IMR-90 (cell line): ENCODE results near the gene METTL27. TPM values are rescaled to one million over a fixed set of nuclear protein-coding genes. Genes with fewer than 3 reads are reported as not detected.

ENCODE experiments used
- ATAC-seq: fragments of 200-7000 bp; cut with Tn5 transposase; 2 replicates; pipeline ENCODE4 v1.9.1; 2020; ENCODE audit warnings: low read depth, mild to moderate bottlenecking, moderate library complexity
- BruUV-seq: library from RNA; stranded (reverse); fragments of 400-500 nt; replicated peaks from 2 replicates; lab custom pipeline; 2021; lab: Mats Ljungman, UMichigan
- CTCF ChIA-PET: fragments of 300-600 bp; formaldehyde crosslinking; extraction: SDS; loops from one replicate; lab custom pipeline; 2021; ENCODE audit warnings: antibody characterized with exemption; lab: Yijun Ruan, JAX
- POLR2A ChIA-PET: fragments of 300-600 bp; sonication (Branson Sonifier 250); formaldehyde crosslinking; loops from one replicate; lab custom pipeline; 2022; ENCODE audit warnings: antibody characterized with exemption; ENCODE audit not compliant: unreplicated experiment; lab: Charles Lee
- DNase-seq: peaks from one replicate; pipeline ENCODE4 v3.0.0; 2013
- H2AFZ ChIP-seq: replicated peaks from 2 replicates; pipeline ENCODE3; 2013; ENCODE audit warnings: low read length, mild to moderate bottlenecking; ENCODE audit not compliant: poor library complexity
- H2AK5ac ChIP-seq: 2 replicates; pipeline ENCODE4 v1.6.1; 2013; ENCODE audit warnings: low read depth, low read length, inconsistent platforms
- H2AK9ac ChIP-seq: replicated peaks from 2 replicates; pipeline ENCODE3; 2013; ENCODE audit warnings: mild to moderate bottlenecking, low read depth, low read length, moderate library complexity; ENCODE audit not compliant: poor library complexity
- H2BK120ac ChIP-seq: 2 replicates; pipeline ENCODE4 v1.6.1; 2013; ENCODE audit warnings: low read depth, low read length, inconsistent platforms
- H2BK15ac ChIP-seq: 3 replicates; pipeline ENCODE4 v1.6.1; 2013; ENCODE audit warnings: low read depth, low read length, inconsistent platforms
- H2BK20ac ChIP-seq: 2 replicates; pipeline ENCODE4 v1.6.1; 2013; ENCODE audit warnings: low read depth, mild to moderate bottlenecking, inconsistent platforms, low read length, moderate library complexity
- H2BK5ac ChIP-seq: 2 replicates; pipeline ENCODE4 v1.6.1; 2013; ENCODE audit warnings: mild to moderate bottlenecking, low read depth, low read length, inconsistent platforms; ENCODE audit not compliant: poor library complexity, severe bottlenecking
- H3K14ac ChIP-seq: replicated peaks from 2 replicates; pipeline ENCODE4 v1.6.1; 2013; ENCODE audit warnings: low read depth, low read length, inconsistent platforms
- H3K18ac ChIP-seq: 2 replicates; pipeline ENCODE4 v1.6.1; 2013; ENCODE audit warnings: low read depth, low read length, control low read depth
- H3K23ac ChIP-seq: 2 replicates; pipeline ENCODE4 v1.6.1; 2013; ENCODE audit warnings: low read depth, low read length, inconsistent platforms
- H3K27ac ChIP-seq: 2 replicates; pipeline ENCODE4 v1.5.1; 2013; ENCODE audit warnings: mild to moderate bottlenecking, control low read depth, low read length; ENCODE audit not compliant: insufficient read depth
- H3K27me3 ChIP-seq: 2 replicates; pipeline ENCODE4 v1.6.1; 2013; ENCODE audit warnings: low read length; ENCODE audit not compliant: control insufficient read depth, insufficient read depth
- H3K36me3 ChIP-seq: 2 replicates; pipeline ENCODE4 v1.6.1; 2013; ENCODE audit warnings: low read length, mixed read lengths; ENCODE audit not compliant: control insufficient read depth, insufficient read depth
- H3K4ac ChIP-seq: 2 replicates; pipeline ENCODE4 v1.6.1; 2013; ENCODE audit warnings: low read depth, low read length, inconsistent platforms
- H3K4me1 ChIP-seq: 2 replicates; pipeline ENCODE4 v1.6.1; 2013; ENCODE audit warnings: low read length, mixed read lengths; ENCODE audit not compliant: control insufficient read depth, insufficient read depth
- H3K4me2 ChIP-seq: 2 replicates; pipeline ENCODE4 v1.6.1; 2013; ENCODE audit warnings: low read depth, mild to moderate bottlenecking, control low read depth, low read length, moderate library complexity
- H3K4me3 ChIP-seq: 2 replicates; pipeline ENCODE4 v1.5.1; 2013; ENCODE audit warnings: low read depth, mild to moderate bottlenecking, control low read depth, low read length, moderate library complexity; ENCODE audit not compliant: insufficient read depth
- H3K56ac ChIP-seq: 2 replicates; pipeline ENCODE4 v1.6.1; 2013; ENCODE audit warnings: low read length, inconsistent platforms; ENCODE audit not compliant: insufficient read depth; ENCODE audit errors: extremely low read depth
- H3K79me1 ChIP-seq, 2 experiments: 2 replicates each; pipeline ENCODE4 v1.6.1; 2013; ENCODE audit warnings: low read length in 2 of 2, inconsistent platforms in 1 of 2, low read depth in 1 of 2
- H3K9ac ChIP-seq: 2 replicates; pipeline ENCODE4 v1.6.1; 2013; ENCODE audit warnings: low read depth, low read length, control low read depth
- H3K9me1 ChIP-seq: 2 replicates; pipeline ENCODE4 v1.6.1; 2013; ENCODE audit warnings: low read length, inconsistent platforms; ENCODE audit not compliant: insufficient read depth
- H3K9me3 ChIP-seq: 2 replicates; pipeline ENCODE4 v1.6.1; 2013; ENCODE audit warnings: low read length; ENCODE audit not compliant: control insufficient read depth, insufficient read depth
- H4K20me1 ChIP-seq: 2 replicates; pipeline ENCODE4 v1.6.1; 2013; ENCODE audit warnings: low read length, inconsistent platforms; ENCODE audit not compliant: insufficient read depth
- H4K5ac ChIP-seq: 2 replicates; pipeline ENCODE4 v1.6.1; 2013; ENCODE audit warnings: mild to moderate bottlenecking, low read depth, low read length, control low read depth
- H4K8ac ChIP-seq, 2 experiments: 2 replicates each; pipeline ENCODE4 v1.6.1; 2013; ENCODE audit warnings: low read depth in 2 of 2, low read length in 2 of 2, control low read depth in 1 of 2, inconsistent platforms in 1 of 2
- H4K91ac ChIP-seq: 2 replicates; pipeline ENCODE4 v1.6.1; 2013; ENCODE audit warnings: low read depth, low read length, inconsistent platforms; ENCODE audit not compliant: insufficient read depth
- BHLHE40 ChIP-seq: fragments of 150-350 bp; IDR thresholded peaks from 2 replicates; pipeline ENCODE4 v1.6.1; 2016; ENCODE audit warnings: mild to moderate bottlenecking, low read depth, low read length
- CHD1 ChIP-seq: IDR thresholded peaks from 2 replicates; pipeline ENCODE4 v1.6.1; 2012; ENCODE audit warnings: low read depth, low read length, improper control_type of control experiment
- CTCF ChIP-seq: conservative IDR thresholded peaks from 2 replicates; pipeline ENCODE4 v1.5.1; 2012; ENCODE audit warnings: mild to moderate bottlenecking, low read depth, low read length, improper control_type of control experiment
- ELK1 ChIP-seq: fragments of 150-350 bp; IDR thresholded peaks from 2 replicates; pipeline ENCODE4 v1.6.1; 2016; ENCODE audit warnings: low read depth, mild to moderate bottlenecking, low read length, moderate library complexity, borderline replicate concordance
- FOS ChIP-seq: fragments of 150-350 bp; IDR thresholded peaks from 2 replicates; pipeline ENCODE4 v1.6.1; 2016; ENCODE audit warnings: low read depth, low read length
- MAZ ChIP-seq: IDR thresholded peaks from 2 replicates; pipeline ENCODE4 v1.6.1; 2012; ENCODE audit warnings: low read depth, mild to moderate bottlenecking, low read length, improper control_type of control experiment, moderate library complexity, borderline replicate concordance
- RCOR1 ChIP-seq: IDR thresholded peaks from 2 replicates; pipeline ENCODE4 v1.6.1; 2012; ENCODE audit warnings: mild to moderate bottlenecking, low read length, improper control_type of control experiment; ENCODE audit not compliant: insufficient replicate concordance
- RFX5 ChIP-seq: IDR thresholded peaks from 2 replicates; pipeline ENCODE4 v1.8.0; 2012; ENCODE audit warnings: low read depth, mild to moderate bottlenecking, low read length, moderate library complexity
- WGBS, 2 experiments: methylation state at CpG; one replicate each; pipeline versions ENCODE4 v1.1.5 to v1.1.7; 2013; ENCODE audit warnings: missing lambda C conversion rate in 2 of 2; ENCODE audit not compliant: insufficient read length in 1 of 2; ENCODE audit errors: extremely low coverage in 2 of 2; 5-methylcytosine and 5-hydroxymethylcytosine counted together
- dilution Hi-C: fragments of 300-500 bp; cut with HindIII; formaldehyde crosslinking; loops from one replicate; pipeline ENCODE4 v1.14.3; 2018; ENCODE audit warnings: low sequenced_read_pairs; ENCODE audit not compliant: unreplicated experiment
- in situ Hi-C: fragments of 300-500 bp; cut with MboI; formaldehyde crosslinking; loops from 3 replicates; pipeline ENCODE4 v1.14.3; 2019; ENCODE audit warnings: low sequenced_read_pairs, inconsistent platforms, mixed read lengths
- intact Hi-C: fragments of 100-400 bp; cut with micrococcal nuclease; formaldehyde crosslinking; loops from 2 replicates; pipeline ENCODE4 v1.10.0; 2022
- polyA plus RNA-seq, 3 experiments: library from polyadenylated mRNA; depleted of rRNA; stranded (reverse); fragments of >200 nt; gene quantifications; 2 replicates each; pipeline ENCODE4 v1.2.3, GENCODE V29; 2012; ENCODE audit warnings: low replicate concordance in 1 of 3
- total RNA-seq: library from RNA; depleted of rRNA; stranded (reverse); fragments of >200 nt; gene quantifications from 2 replicates; pipeline ENCODE4 v1.2.3, GENCODE V29; 2012

METTL27 gene
- total and polyA plus RNA-seq, 2 of the 4 experiments (the other 2 are of a cell fraction), result 2.3 to 4.3 TPM

- Histone ChIP-seq H3K14ac (no peak overlapping the region), H4K8ac (no peak overlapping the region), H4K5ac (no peak overlapping the region), H3K4me1 (peaks cover 11% of the 10 kb centered on the region), H3K27ac (no peak overlapping the region), H3K9me1 (peaks cover 31% of the 10 kb centered on the region), H3K9ac (no peak overlapping the region), H2BK5ac (no peak overlapping the region), H3K4me3 (no peak overlapping the region), H2AK5ac (peak overlapping the region; percentile 28; the same call in 1 of the 2 replicates), H3K36me3 (no peaks in the 10 kb centered on the region), H2AK9ac (no peak overlapping the region), H3K4me2 (no peak overlapping the region), H2AFZ (no peak overlapping the region), H2BK120ac (no peak overlapping the region), H3K9me3 (no peaks in the 10 kb centered on the region), H3K56ac (no peak overlapping the region), H3K23ac (no peak overlapping the region), H3K79me1 (peaks cover 0 to 11% of the 10 kb centered on the region in 2 experiments; a peak in 1 of 4 replicates), H3K18ac (no peak overlapping the region), H3K4ac (no peak overlapping the region), H4K91ac (no peak overlapping the region), H4K20me1 (no peaks in the 10 kb centered on the region), H3K27me3 (no peaks in the 10 kb centered on the region), H2BK15ac (no peak overlapping the region), H2BK20ac (no peak overlapping the region)
- DNase-seq, result no peak
- ChIA-PET CTCF (no interaction called here), POLR2A (no interaction called here)
- dilution Hi-C loops (no loop called here), in situ Hi-C loops (no loop called here), intact Hi-C loops (no loop called here)
- 92% methylated on average over 4 of the region's 13 CpGs; no CpG with 5 or more reads in 1 of the 2 experiments for WGBS, 2 experiments
- no peak for TF ChIP-seq RCOR1
- TF ChIP-seq ELK1, result no peak
- TF ChIP-seq BHLHE40, result no peak
- no peak for TF ChIP-seq CHD1
- no peak for TF ChIP-seq FOS
- TF ChIP-seq CTCF, result no peak
- no peak for TF ChIP-seq RFX5
- TF ChIP-seq MAZ, result no peak
- ATAC-seq, result no peak
- no TSS peak for BruUV-seq
Measured at GRCh38 chr7:73832806-73833205, 9.5 kb downstream of the METTL27 start.
